Fibroblast of skin of scalp (primary cell): Measurements from ENCODE around the gene PTPN3.

Experiments
- DNase-seq: peaks from one replicate; pipeline ENCODE4 v3.0.0-alpha.2; 2013

PTPN3 gene

GRCh38 chr9:109452761-109453160 is 45.3 kb downstream of the PTPN3 start:
- DNase-seq, result peak; percentile 8

GRCh38 chr9:109451311-109452025 is 46.6 kb downstream of the PTPN3 start:
- no peak for DNase-seq

GRCh38 chr9:109450346-109450745 is 47.8 kb downstream of the PTPN3 start:
- DNase-seq, result no peak

DNA sequence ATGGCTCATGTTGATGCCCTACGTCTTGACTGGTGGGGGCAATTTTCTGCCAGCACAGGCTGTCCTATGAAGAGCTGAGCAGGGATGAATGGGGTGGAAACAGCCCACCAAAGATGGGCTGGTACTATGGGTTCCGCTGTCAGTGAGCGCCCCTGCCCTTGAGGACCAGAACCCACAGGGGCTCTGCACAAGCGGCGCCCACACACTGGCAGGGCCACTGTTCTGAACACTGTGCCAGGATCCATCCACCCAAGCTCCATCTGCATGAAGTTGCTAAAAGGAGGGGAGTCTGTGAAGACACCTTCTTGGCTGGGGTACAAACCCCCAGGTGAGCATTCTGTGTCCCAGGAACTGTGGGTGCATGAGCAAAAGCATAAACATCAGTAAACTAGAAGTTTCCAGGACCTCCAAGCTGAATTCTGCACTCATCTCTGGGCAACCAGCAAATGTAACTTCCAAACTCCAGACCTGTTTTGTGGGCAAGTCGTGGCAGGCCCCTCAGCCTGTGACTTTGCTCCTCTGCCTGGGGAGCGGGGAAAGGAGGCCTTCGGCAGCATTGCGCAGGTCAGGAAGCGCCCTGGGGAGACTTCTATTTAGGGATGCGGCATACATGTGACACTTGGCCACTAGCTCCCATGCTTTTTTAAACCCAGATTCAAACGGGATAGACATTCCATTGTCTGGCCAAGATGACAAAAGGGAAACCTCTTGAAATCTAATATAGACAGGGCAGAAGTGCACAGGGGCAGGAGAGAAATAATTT is 48.9 kb downstream of the PTPN3 start:
- no peak for DNase-seq

DNA sequence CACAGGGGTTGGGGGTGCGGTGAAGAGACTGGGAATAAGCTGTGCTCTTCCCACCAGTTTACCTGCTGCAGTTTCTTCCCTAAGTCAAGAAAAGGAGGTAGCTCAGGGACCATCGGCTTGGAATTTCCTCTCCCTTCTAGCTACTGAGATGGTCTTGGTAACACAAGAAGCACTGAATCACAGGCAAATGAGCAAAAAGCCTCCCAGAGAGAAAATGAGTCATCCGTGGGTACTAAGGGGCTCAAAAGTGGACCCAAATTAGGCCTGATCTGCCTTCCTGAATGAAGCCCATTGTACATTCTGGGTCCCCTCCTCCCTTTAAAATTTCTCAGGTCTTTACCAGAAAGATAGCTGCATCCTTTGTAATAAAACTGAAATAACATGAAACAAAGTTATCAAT is 49.9 kb downstream of the PTPN3 start:
- DNase-seq, result peak; percentile 45

DNA sequence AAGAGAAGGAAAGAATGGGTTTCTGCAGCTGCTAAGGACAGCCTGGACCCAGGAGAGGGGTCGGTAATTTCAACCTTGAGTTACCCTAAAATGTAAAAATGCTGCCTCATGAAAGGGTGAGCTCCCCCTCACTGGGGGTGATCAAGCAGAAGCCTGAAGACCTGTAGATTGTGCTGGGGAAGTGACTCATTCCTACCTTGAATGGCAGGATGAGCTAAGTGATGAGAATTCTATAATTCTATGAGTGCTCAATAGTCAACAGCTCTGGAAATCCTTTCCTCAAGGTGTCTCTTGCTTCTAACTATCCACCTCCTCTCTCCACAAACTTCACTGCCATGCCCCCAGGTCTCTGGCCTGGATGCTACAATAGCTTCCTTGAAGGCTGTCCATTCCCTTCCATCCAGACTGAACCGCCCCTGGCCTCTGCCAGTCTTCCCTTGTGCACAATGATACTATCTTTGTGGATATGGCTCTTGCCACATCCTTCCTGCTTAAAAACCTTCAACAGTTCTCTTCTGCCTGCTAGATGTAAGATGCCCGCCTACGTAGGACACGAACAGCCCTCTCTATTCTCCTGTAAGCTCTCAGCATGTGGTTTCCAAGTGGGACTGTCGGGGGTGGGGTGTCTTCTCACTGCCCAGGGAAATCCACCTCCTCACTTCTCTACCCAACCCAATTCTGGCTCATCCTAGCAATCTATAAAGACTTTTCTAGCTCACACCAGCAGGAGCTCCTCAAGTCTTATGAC is 50.6 kb downstream of the PTPN3 start:
- DNase-seq, result no peak

DNA sequence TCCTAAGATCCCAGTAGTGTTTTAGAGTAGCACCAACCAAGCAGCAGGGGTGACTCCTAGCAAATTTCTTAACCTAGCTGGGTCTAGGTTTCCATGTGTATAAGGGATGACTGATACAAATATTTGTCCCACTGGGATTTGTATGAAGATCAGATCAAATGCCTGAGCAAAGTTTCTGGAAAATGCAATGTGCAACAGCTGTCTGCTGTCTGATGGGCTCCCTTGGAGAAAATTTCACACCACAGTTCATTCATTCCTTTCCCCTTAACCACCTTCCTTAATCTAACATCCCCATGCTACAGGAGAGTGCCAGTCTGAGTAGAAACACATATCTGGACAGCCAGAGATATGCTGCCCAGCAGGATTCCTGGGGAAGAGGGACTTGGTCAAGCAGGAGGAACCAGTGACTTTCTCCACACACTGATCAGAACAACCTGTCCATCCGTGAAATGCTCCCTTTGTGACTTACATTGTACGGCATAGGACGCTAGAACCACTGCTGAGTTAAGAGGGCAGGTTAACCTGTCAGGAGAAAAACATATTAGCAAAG is 53.3 kb downstream of the PTPN3 start:
- DNase-seq, result peak; percentile 31

- DNase-seq, result no peak
Measured at GRCh38 chr9:109442716-109443115, 55.4 kb downstream of the PTPN3 start.

DNA sequence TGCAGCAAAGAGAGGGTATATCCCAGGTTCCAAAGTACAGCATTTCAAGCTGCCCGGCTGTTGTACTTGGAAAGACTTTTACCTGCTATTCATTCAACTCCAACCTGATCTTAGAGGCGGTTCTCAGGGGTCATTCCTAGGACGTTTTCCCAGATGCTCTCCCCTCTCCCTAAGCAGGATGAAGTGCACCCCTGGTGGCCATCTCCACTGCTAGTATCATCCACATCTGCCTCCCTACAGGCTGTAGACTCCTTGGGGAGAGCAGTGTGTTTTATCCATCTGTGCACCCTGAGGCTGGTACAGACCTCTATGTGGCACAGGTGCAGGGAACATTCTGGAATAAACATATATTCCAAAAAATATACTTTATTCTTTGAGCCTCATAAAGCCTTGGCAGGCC is 56.8 kb downstream of the PTPN3 start:
- DNase-seq, result no peak

DNA sequence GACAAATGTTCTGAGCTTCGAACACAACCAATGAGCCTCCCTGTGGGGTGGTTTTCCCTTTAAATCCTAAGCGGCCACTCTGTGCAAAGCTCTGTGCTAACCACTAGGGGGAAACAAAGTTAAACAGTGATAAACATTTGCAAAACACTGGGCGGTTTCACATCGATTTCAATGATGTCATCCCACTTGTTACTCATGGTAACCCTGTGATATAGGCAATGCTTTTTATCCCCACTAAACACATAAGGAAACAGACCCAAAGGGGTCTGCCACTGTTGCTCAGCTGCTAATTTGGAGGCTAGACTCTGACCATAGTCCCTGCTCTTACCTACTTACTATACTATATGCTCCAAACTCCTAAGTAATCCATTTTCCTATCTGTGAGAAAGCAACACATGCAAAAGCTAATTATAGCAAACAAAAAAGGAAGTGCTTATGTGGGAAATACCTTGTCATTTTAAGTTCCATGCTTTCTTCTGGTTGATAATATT is 57.3 kb downstream of the PTPN3 start:
- DNase-seq, result peak; percentile 82

DNA sequence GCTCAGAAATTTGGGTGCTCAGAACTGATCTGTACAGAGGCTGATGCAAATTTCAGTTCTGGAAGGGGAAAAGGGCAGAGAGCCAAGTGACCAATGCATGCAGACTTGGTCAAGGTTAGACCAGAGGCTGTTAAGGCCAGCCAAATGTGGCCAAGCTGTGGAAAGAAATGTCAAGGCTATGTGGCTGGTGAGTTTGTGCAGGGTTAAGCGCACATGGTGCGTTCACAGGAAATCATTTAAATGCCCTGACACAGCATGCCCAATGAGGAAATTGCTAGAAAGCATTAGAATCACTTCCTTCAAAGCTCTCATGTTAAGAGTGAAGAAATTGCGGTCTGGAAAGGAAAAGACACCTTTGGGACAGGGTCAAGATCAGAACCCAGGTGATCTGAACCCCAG is 58.0 kb downstream of the PTPN3 start:
- no peak for DNase-seq

DNA sequence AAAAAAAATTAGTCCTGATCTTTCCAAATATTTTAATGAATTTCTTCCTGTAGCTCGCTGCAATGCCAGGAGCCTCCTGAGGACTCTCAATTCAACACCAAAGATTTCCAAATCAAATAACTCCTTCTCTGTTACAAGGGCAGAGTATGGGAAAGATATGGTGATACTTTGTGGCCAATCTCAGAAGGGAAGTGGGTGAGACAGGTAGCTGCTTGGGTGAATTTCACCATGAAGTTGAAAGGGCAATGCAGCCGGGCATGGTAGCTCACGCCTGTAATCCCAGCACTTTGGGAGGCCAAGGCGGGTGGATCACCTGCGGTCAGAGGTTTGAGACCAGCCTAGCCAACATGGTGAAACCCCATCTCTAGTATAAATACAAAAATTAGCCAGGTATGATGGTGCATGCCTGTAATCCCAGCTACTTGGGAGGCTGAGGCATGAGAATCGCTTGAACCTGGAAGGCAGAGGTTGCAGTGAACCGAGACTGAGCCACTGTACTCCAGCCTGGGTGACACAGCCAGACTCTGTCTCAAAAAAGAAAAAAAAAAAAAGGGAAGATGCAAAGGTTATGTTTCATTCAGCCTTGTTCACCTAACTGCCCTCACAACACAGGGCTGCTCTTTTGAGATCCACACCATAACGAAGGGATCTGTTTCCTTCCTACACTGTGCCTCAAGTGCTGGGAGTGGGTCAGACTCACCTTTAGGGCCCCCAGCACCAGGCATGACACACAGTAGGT is 58.6 kb downstream of the PTPN3 start:
- no peak for DNase-seq

GRCh38 chr9:109437286-109437685 is 60.8 kb downstream of the PTPN3 start:
- no peak for DNase-seq

- no peak for DNase-seq
Measured at GRCh38 chr9:109436071-109436470, 62.0 kb downstream of the PTPN3 start.

DNA sequence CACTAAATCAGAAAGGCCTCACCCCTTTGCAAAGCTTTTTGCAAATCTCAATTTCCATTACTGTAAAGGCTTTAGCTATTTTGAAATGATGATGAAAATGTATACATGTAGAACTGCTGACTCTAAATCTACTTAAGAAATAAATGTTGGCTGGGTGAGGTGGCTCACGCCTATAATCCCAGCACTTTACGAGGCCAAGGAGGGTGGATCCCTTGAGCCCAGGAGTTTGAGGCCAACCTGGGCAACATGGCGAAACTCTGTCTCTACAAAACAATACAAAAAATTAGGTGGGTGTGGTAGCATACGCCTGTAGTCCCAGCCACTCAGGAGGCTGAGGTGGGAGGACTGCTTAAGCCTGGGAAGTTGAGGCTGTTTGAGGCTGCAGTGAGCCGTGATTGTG is 64.6 kb downstream of the PTPN3 start:
- no peak for DNase-seq

DNA sequence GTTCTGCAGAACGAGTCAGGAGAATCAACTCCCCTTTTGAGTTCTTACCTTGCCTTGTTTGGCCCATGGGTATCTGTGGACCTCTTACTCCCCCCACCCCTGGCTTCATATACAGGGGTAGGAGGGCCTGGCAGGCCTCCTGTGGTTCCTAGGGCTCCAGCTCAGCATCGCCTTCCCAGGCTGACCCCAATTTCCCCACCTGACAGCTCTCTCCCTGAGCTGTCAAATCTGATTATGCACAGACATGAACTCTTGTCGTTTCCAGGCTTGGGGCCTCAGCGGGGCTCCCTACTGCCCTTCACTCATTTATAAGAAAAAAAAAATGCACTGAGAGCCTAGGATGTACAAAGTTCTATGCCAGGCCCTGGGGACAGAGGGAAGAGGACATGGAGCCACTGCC is 67.9 kb downstream of the PTPN3 start:
- DNase-seq, result no peak

DNA sequence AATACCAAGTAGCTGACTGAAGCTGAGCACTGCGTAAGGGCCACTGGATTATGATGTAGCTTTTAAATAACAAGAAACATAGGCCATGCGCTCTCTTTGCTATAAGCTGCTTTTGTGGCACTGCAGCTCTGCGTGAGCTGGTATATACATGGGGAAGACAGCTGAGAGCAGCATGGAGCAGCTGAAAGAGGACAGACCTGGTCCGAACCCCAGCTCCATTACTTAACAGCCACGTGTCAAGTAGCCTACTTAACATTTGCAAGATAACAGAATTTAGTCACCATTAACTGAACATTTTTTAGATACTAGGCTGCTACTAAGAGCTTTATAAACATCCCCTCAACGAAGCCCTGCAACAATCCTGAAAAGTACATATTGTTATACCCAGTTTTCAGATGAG is 69.3 kb downstream of the PTPN3 start:
- no peak for DNase-seq

DNA sequence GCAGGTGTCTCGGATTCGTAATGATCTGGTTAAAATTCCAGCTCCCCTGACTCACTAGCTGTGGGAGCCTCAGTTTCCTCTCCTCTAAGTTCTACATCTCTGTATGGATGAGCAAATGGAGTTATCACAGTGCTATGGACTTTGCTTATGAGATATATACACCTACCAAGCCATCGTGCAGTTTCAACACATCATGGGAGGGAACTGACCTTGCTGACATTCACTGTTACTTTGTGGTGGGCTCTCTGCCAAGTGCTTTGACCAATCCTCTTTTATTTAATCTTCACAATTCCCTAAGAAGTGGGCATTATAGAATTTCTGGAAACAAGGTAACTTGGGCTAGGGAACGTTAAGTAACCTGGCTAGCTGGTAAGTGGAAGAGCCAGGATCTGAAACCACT is 70.2 kb downstream of the PTPN3 start:
- DNase-seq, result no peak

DNA sequence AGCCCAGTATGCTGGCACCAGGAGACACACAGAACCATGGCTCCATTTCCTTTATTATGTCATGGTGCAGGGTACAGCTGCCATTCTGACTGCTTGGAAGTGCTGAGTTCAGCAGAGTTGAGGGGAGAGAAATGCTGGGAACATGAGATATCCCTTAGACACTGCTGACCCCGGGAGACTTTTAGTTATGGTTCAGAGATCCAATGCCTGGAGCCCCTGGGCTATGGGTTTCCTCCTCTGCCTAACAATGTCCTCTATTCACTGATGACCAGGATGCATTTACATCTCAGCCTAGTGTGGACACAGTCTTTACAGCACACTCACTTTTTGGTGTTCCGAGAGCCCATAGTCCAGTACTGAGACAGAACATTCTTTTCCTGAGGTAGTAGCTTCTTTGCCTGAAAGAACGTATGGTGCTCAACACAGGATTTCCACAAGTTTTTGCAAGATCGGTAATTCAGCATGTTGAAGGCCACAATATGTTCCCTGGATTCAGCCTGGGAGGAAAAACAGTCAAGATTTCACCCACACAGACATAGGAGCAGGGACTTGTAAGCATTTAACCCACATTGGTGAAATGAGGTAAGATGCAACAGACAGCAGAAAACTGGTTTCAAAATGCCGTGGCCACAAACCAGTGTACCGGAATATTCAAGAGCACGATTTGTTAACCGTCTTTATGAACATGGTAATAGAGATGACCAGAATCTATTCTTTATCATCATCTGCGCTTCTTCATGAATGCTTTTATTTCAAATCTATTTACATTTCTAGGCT is 71.3 kb downstream of the PTPN3 start:
- no peak for DNase-seq

DNA sequence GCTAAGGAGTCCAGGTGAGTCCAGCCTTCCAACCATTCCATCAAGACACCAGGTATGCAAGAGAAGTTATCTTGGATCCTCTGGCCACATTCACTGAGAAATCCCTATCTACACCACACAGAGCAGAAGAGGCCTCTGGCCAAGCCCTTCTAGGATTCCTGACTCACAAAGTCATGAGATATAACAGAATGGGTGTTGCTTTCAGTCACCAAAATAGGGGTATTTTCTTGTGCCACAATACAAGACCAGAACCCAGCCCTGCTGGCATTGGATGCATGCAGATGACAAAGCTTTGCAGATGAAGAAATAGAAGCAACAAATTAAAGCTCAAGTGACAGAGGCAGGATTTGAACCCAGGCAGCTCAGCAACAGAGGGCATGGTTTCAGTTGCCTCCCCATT is 73.5 kb downstream of the PTPN3 start:
- no peak for DNase-seq

- DNase-seq, result no peak
Measured at GRCh38 chr9:109423877-109424276, 74.2 kb downstream of the PTPN3 start.

- DNase-seq, result no peak
Measured at GRCh38 chr9:109422641-109423040, 75.5 kb downstream of the PTPN3 start.
